Endothelial cell of umbilical vein (primary cell): ENCODE data around the gene SLC15A3.

Source experiments
- CTCF ChIP-seq, 2 donors: IDR thresholded peaks; 1 replicate in 1 of 2; 2 replicates in 1 of 2; pipeline ENCODE4 v1.5.1; 2011; ENCODE audit warnings: low read length in 2 of 2, mild to moderate bottlenecking in 2 of 2, moderate library complexity in 2 of 2, control low read depth in 1 of 2, inconsistent platforms in 1 of 2, low read depth in 1 of 2; ENCODE audit not compliant: insufficient read depth in 1 of 2; ENCODE audit errors: extremely low read depth in 1 of 2
- EZH2 ChIP-seq: IDR thresholded peaks from 2 replicates; pipeline ENCODE4 v1.6.1; 2012; ENCODE audit warnings: borderline replicate concordance, low read depth, mild to moderate bottlenecking, moderate library complexity, low read length, inconsistent platforms; ENCODE audit not compliant: severe bottlenecking
- FOS ChIP-seq: IDR thresholded peaks from 2 replicates; pipeline ENCODE4 v1.6.1; 2011; ENCODE audit warnings: mild to moderate bottlenecking, low read length, moderate library complexity, borderline replicate concordance; ENCODE audit not compliant: insufficient read depth
- GATA2 ChIP-seq: IDR thresholded peaks from 2 replicates; pipeline ENCODE4 v1.7.0; 2011; ENCODE audit warnings: low read depth, mild to moderate bottlenecking, moderate library complexity, mixed read lengths, low read length; ENCODE audit not compliant: insufficient read length, insufficient read depth
- JUN ChIP-seq: IDR thresholded peaks from 2 replicates; pipeline ENCODE4 v1.6.1; 2011; ENCODE audit warnings: borderline replicate concordance, low read depth; ENCODE audit not compliant: insufficient read length, insufficient read depth
- MYC ChIP-seq: IDR thresholded peaks from one replicate; pipeline ENCODE4 v1.6.1; 2011; ENCODE audit warnings: mild to moderate bottlenecking, low read depth, low read length
- POLR2A ChIP-seq: IDR thresholded peaks from 2 replicates; pipeline ENCODE4 v1.6.1; 2012; ENCODE audit warnings: low read depth, mild to moderate bottlenecking, control low read depth, low read length
- POLR2AphosphoS5 ChIP-seq: IDR thresholded peaks from 2 replicates; pipeline ENCODE4 v1.6.1; 2012; ENCODE audit warnings: low read depth, mild to moderate bottlenecking, control low read depth, low read length, moderate library complexity; ENCODE audit not compliant: insufficient read depth

GRCh38 chr11:60897496-60897895, 54.5 kb downstream of the SLC15A3 start:
- no peak for TF ChIP-seq CTCF (IDR thresholded peaks at IDR 0.05; ENCODE audit: extremely low read depth in 1 of 2, insufficient read depth in 1 of 2, low read depth in 1 of 2, low read length in 2 of 2)
- TF ChIP-seq FOS, result no peak
- no peak for TF ChIP-seq POLR2AphosphoS5
- TF ChIP-seq GATA2, result no peak
- no peak for TF ChIP-seq MYC
- no peak for TF ChIP-seq POLR2A
- TF ChIP-seq EZH2, result no peak
- no peak for TF ChIP-seq JUN
